IMR-90 (cell line): Measurements from ENCODE around the gene APOBR. TPM values are rescaled to one million over a fixed set of nuclear protein-coding genes. Genes with fewer than 3 reads are reported as not detected.

ENCODE experiments used
- ATAC-seq: fragments of 200-7000 bp; cut with Tn5 transposase; 2 replicates; pipeline ENCODE4 v1.9.1; 2020; ENCODE audit warnings: low read depth, mild to moderate bottlenecking, moderate library complexity
- BruUV-seq: library from RNA; stranded (reverse); fragments of 400-500 nt; replicated peaks from 2 replicates; lab custom pipeline; 2021; lab: Mats Ljungman, UMichigan
- CTCF ChIA-PET: fragments of 300-600 bp; formaldehyde crosslinking; extraction: SDS; loops from one replicate; lab custom pipeline; 2021; ENCODE audit warnings: antibody characterized with exemption; lab: Yijun Ruan, JAX
- POLR2A ChIA-PET: fragments of 300-600 bp; sonication (Branson Sonifier 250); formaldehyde crosslinking; loops from one replicate; lab custom pipeline; 2022; ENCODE audit warnings: antibody characterized with exemption; ENCODE audit not compliant: unreplicated experiment; lab: Charles Lee
- DNase-seq: peaks from one replicate; pipeline ENCODE4 v3.0.0; 2013
- H2AFZ ChIP-seq: replicated peaks from 2 replicates; pipeline ENCODE3; 2013; ENCODE audit warnings: low read length, mild to moderate bottlenecking; ENCODE audit not compliant: poor library complexity
- H2AK5ac ChIP-seq: 2 replicates; pipeline ENCODE4 v1.6.1; 2013; ENCODE audit warnings: low read depth, low read length, inconsistent platforms
- H2AK9ac ChIP-seq: replicated peaks from 2 replicates; pipeline ENCODE3; 2013; ENCODE audit warnings: mild to moderate bottlenecking, low read depth, low read length, moderate library complexity; ENCODE audit not compliant: poor library complexity
- H2BK120ac ChIP-seq: 2 replicates; pipeline ENCODE4 v1.6.1; 2013; ENCODE audit warnings: low read depth, low read length, inconsistent platforms
- H2BK15ac ChIP-seq: 3 replicates; pipeline ENCODE4 v1.6.1; 2013; ENCODE audit warnings: low read depth, low read length, inconsistent platforms
- H2BK20ac ChIP-seq: 2 replicates; pipeline ENCODE4 v1.6.1; 2013; ENCODE audit warnings: low read depth, mild to moderate bottlenecking, inconsistent platforms, low read length, moderate library complexity
- H2BK5ac ChIP-seq: 2 replicates; pipeline ENCODE4 v1.6.1; 2013; ENCODE audit warnings: mild to moderate bottlenecking, low read depth, low read length, inconsistent platforms; ENCODE audit not compliant: poor library complexity, severe bottlenecking
- H3K14ac ChIP-seq: replicated peaks from 2 replicates; pipeline ENCODE4 v1.6.1; 2013; ENCODE audit warnings: low read depth, low read length, inconsistent platforms
- H3K18ac ChIP-seq: 2 replicates; pipeline ENCODE4 v1.6.1; 2013; ENCODE audit warnings: low read depth, low read length, control low read depth
- H3K23ac ChIP-seq: 2 replicates; pipeline ENCODE4 v1.6.1; 2013; ENCODE audit warnings: low read depth, low read length, inconsistent platforms
- H3K27ac ChIP-seq: 2 replicates; pipeline ENCODE4 v1.5.1; 2013; ENCODE audit warnings: mild to moderate bottlenecking, control low read depth, low read length; ENCODE audit not compliant: insufficient read depth
- H3K27me3 ChIP-seq: 2 replicates; pipeline ENCODE4 v1.6.1; 2013; ENCODE audit warnings: low read length; ENCODE audit not compliant: control insufficient read depth, insufficient read depth
- H3K36me3 ChIP-seq: 2 replicates; pipeline ENCODE4 v1.6.1; 2013; ENCODE audit warnings: low read length, mixed read lengths; ENCODE audit not compliant: control insufficient read depth, insufficient read depth
- H3K4ac ChIP-seq: 2 replicates; pipeline ENCODE4 v1.6.1; 2013; ENCODE audit warnings: low read depth, low read length, inconsistent platforms
- H3K4me1 ChIP-seq: 2 replicates; pipeline ENCODE4 v1.6.1; 2013; ENCODE audit warnings: low read length, mixed read lengths; ENCODE audit not compliant: control insufficient read depth, insufficient read depth
- H3K4me2 ChIP-seq: 2 replicates; pipeline ENCODE4 v1.6.1; 2013; ENCODE audit warnings: low read depth, mild to moderate bottlenecking, control low read depth, low read length, moderate library complexity
- H3K4me3 ChIP-seq: 2 replicates; pipeline ENCODE4 v1.5.1; 2013; ENCODE audit warnings: low read depth, mild to moderate bottlenecking, control low read depth, low read length, moderate library complexity; ENCODE audit not compliant: insufficient read depth
- H3K56ac ChIP-seq: 2 replicates; pipeline ENCODE4 v1.6.1; 2013; ENCODE audit warnings: low read length, inconsistent platforms; ENCODE audit not compliant: insufficient read depth; ENCODE audit errors: extremely low read depth
- H3K79me1 ChIP-seq, 2 experiments: 2 replicates each; pipeline ENCODE4 v1.6.1; 2013; ENCODE audit warnings: low read length in 2 of 2, inconsistent platforms in 1 of 2, low read depth in 1 of 2
- H3K9ac ChIP-seq: 2 replicates; pipeline ENCODE4 v1.6.1; 2013; ENCODE audit warnings: low read depth, low read length, control low read depth
- H3K9me1 ChIP-seq: 2 replicates; pipeline ENCODE4 v1.6.1; 2013; ENCODE audit warnings: low read length, inconsistent platforms; ENCODE audit not compliant: insufficient read depth
- H3K9me3 ChIP-seq: 2 replicates; pipeline ENCODE4 v1.6.1; 2013; ENCODE audit warnings: low read length; ENCODE audit not compliant: control insufficient read depth, insufficient read depth
- H4K20me1 ChIP-seq: 2 replicates; pipeline ENCODE4 v1.6.1; 2013; ENCODE audit warnings: low read length, inconsistent platforms; ENCODE audit not compliant: insufficient read depth
- H4K5ac ChIP-seq: 2 replicates; pipeline ENCODE4 v1.6.1; 2013; ENCODE audit warnings: mild to moderate bottlenecking, low read depth, low read length, control low read depth
- H4K8ac ChIP-seq, 2 experiments: 2 replicates each; pipeline ENCODE4 v1.6.1; 2013; ENCODE audit warnings: low read depth in 2 of 2, low read length in 2 of 2, control low read depth in 1 of 2, inconsistent platforms in 1 of 2
- H4K91ac ChIP-seq: 2 replicates; pipeline ENCODE4 v1.6.1; 2013; ENCODE audit warnings: low read depth, low read length, inconsistent platforms; ENCODE audit not compliant: insufficient read depth
- CHD1 ChIP-seq: IDR thresholded peaks from 2 replicates; pipeline ENCODE4 v1.6.1; 2012; ENCODE audit warnings: low read depth, low read length, improper control_type of control experiment
- CTCF ChIP-seq: conservative IDR thresholded peaks from 2 replicates; pipeline ENCODE4 v1.5.1; 2012; ENCODE audit warnings: mild to moderate bottlenecking, low read depth, low read length, improper control_type of control experiment
- ELK1 ChIP-seq: fragments of 150-350 bp; IDR thresholded peaks from 2 replicates; pipeline ENCODE4 v1.6.1; 2016; ENCODE audit warnings: low read depth, mild to moderate bottlenecking, low read length, moderate library complexity, borderline replicate concordance
- FOS ChIP-seq: fragments of 150-350 bp; IDR thresholded peaks from 2 replicates; pipeline ENCODE4 v1.6.1; 2016; ENCODE audit warnings: low read depth, low read length
- MAZ ChIP-seq: IDR thresholded peaks from 2 replicates; pipeline ENCODE4 v1.6.1; 2012; ENCODE audit warnings: low read depth, mild to moderate bottlenecking, low read length, improper control_type of control experiment, moderate library complexity, borderline replicate concordance
- NFE2L2 ChIP-seq: fragments of 150-350 bp; IDR thresholded peaks from 2 replicates; pipeline ENCODE4 v1.6.1; 2016; ENCODE audit warnings: low read depth, mild to moderate bottlenecking, low read length
- POLR2A ChIP-seq: IDR thresholded peaks from 2 replicates; pipeline ENCODE4 v1.6.1; 2012; ENCODE audit warnings: mild to moderate bottlenecking, low read depth, low read length
- RAD21 ChIP-seq: IDR thresholded peaks from 2 replicates; pipeline ENCODE4 v1.6.1; 2012; ENCODE audit warnings: low read length, improper control_type of control experiment
- RCOR1 ChIP-seq: IDR thresholded peaks from 2 replicates; pipeline ENCODE4 v1.6.1; 2012; ENCODE audit warnings: mild to moderate bottlenecking, low read length, improper control_type of control experiment; ENCODE audit not compliant: insufficient replicate concordance
- RFX5 ChIP-seq: IDR thresholded peaks from 2 replicates; pipeline ENCODE4 v1.8.0; 2012; ENCODE audit warnings: low read depth, mild to moderate bottlenecking, low read length, moderate library complexity
- SMC3 ChIP-seq: fragments of 150-350 bp; IDR thresholded peaks from 2 replicates; pipeline ENCODE4 v1.6.1; 2016; ENCODE audit warnings: low read depth, mild to moderate bottlenecking, antibody characterized with exemption, low read length, moderate library complexity
- USF2 ChIP-seq: fragments of 150-350 bp; IDR thresholded peaks from 2 replicates; pipeline ENCODE4 v1.6.1; 2017; ENCODE audit warnings: mild to moderate bottlenecking, antibody characterized with exemption, low read length, low read depth
- WGBS, 2 experiments: methylation state at CpG; one replicate each; pipeline versions ENCODE4 v1.1.5 to v1.1.7; 2013; ENCODE audit warnings: missing lambda C conversion rate in 2 of 2; ENCODE audit not compliant: insufficient read length in 1 of 2; ENCODE audit errors: extremely low coverage in 2 of 2; 5-methylcytosine and 5-hydroxymethylcytosine counted together
- dilution Hi-C: fragments of 300-500 bp; cut with HindIII; formaldehyde crosslinking; loops from one replicate; pipeline ENCODE4 v1.14.3; 2018; ENCODE audit warnings: low sequenced_read_pairs; ENCODE audit not compliant: unreplicated experiment
- in situ Hi-C: fragments of 300-500 bp; cut with MboI; formaldehyde crosslinking; loops from 3 replicates; pipeline ENCODE4 v1.14.3; 2019; ENCODE audit warnings: low sequenced_read_pairs, inconsistent platforms, mixed read lengths
- intact Hi-C: fragments of 100-400 bp; cut with micrococcal nuclease; formaldehyde crosslinking; loops from 2 replicates; pipeline ENCODE4 v1.10.0; 2022
- polyA plus RNA-seq, 3 experiments: library from polyadenylated mRNA; depleted of rRNA; stranded (reverse); fragments of >200 nt; gene quantifications; 2 replicates each; pipeline ENCODE4 v1.2.3, GENCODE V29; 2012; ENCODE audit warnings: low replicate concordance in 1 of 3
- total RNA-seq: library from RNA; depleted of rRNA; stranded (reverse); fragments of >200 nt; gene quantifications from 2 replicates; pipeline ENCODE4 v1.2.3, GENCODE V29; 2012

The APOBR gene
- total and polyA plus RNA-seq, 2 of the 4 experiments (the other 2 are of a cell fraction): not detected

- dilution Hi-C loops (no loop called here), in situ Hi-C loops (no loop called here)
These were observed 8.2 kb upstream of the APOBR start for GRCh38 chr16:28486266-28486665.

More at GRCh38 chr16:28486266-28486665, 8.2 kb upstream of the APOBR start:
- BruUV-seq: no TSS peak
- Histone ChIP-seq H4K5ac (no peak overlapping the region), H3K56ac (no peak overlapping the region), H3K9me3 (no peaks in the 10 kb centered on the region), H2AFZ (no peak overlapping the region), H3K4me2 (no peak overlapping the region), H3K9ac (no peak overlapping the region), H3K27me3 (no peaks in the 10 kb centered on the region), H3K27ac (no peak overlapping the region), H2BK5ac (no peak overlapping the region), H3K4me3 (no peak overlapping the region), H3K4ac (no peak overlapping the region), H2BK15ac (no peak overlapping the region), H3K9me1 (0 out of 2 replicates have a peak, but pooled peaks cover 3% of the 10 kb centered on the region), H3K14ac (no peak overlapping the region), H4K20me1 (no peaks in the 10 kb centered on the region), H3K36me3 (peaks cover 30% of the 10 kb centered on the region), H2BK120ac (no peak overlapping the region), H2AK9ac (peak overlapping the region; percentile 50), H3K4me1 (no peaks in the 10 kb centered on the region), H2BK20ac (no peak overlapping the region), H2AK5ac (no peak overlapping the region), H3K18ac (no peak overlapping the region), H4K8ac (no peak overlapping the region), H3K79me1 (peaks cover 0 to 7% of the 10 kb centered on the region in 2 experiments; a peak in 3 of 4 replicates), H4K91ac (no peak overlapping the region), H3K23ac (no peak overlapping the region)
- no CpG with 5 or more reads among the region's 5 CpGs for WGBS, 2 experiments
- CTCF ChIA-PET: no interaction called here
- TF ChIP-seq RAD21 (no peak), POLR2A (no peak), CTCF (no peak), NFE2L2 (no peak), RFX5 (no peak), FOS (no peak), MAZ (no peak), SMC3 (no peak), USF2 (no peak), RCOR1 (no peak), CHD1 (no peak), ELK1 (no peak)
- DNase-seq: no peak
- ATAC-seq: no peak
- intact Hi-C loops: no loop called here
- POLR2A ChIA-PET: no interaction called here
